ENCODE data around the gene TDRD1.

The TDRD1 gene

DNA sequence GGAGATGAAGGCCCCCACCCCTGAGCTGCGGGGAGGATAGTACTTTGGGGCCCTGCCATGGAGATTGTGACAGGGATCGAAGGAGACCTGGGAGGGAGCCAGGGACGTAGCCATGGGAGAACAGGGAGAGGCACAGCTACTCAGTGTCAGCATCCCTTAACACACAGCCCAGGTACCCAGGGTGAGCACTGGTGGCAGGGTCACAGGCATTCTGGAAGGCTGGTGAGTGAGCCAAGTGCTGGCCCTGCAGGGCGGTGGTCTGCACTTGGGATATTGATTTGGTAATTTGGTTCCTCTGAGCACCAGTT, 99.7 kb downstream of the TDRD1 start:
- H3K4me3 ChIP-seq (ENCODE audit: low read depth, low read length), result no peak overlapping the region
- no peak for DNase-seq (ENCODE audit: low read depth)
- TF ChIP-seq, protein P1, sequence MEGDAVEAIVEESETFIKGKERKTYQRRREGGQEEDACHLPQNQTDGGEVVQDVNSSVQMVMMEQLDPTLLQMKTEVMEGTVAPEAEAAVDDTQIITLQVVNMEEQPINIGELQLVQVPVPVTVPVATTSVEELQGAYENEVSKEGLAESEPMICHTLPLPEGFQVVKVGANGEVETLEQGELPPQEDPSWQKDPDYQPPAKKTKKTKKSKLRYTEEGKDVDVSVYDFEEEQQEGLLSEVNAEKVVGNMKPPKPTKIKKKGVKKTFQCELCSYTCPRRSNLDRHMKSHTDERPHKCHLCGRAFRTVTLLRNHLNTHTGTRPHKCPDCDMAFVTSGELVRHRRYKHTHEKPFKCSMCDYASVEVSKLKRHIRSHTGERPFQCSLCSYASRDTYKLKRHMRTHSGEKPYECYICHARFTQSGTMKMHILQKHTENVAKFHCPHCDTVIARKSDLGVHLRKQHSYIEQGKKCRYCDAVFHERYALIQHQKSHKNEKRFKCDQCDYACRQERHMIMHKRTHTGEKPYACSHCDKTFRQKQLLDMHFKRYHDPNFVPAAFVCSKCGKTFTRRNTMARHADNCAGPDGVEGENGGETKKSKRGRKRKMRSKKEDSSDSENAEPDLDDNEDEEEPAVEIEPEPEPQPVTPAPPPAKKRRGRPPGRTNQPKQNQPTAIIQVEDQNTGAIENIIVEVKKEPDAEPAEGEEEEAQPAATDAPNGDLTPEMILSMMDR (IDR thresholded peaks at IDR 0.05; ENCODE audit: insufficient read depth, low read depth, low read length, missing control alignments), result no peak

DNA sequence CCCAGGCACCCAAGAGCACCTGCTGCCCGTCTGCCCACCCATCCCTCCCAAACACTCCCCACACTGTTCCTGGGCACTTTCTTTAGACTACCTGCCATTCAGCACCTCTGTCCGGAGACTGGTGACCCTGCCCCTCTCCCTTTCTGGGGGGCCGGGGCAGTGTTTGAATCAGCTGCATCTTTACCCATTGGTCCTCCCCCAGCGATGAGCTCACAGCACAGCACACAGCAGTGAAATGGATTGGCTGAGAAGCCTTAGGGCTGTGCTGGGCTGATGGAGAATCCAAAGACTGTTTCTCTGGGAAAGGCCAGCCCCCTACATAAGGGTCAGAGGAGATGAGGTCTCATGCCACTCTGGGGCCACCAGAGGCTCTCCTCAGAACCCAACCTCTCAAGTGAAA, 100.1 kb downstream of the TDRD1 start:
- TF ChIP-seq, protein P1 (IDR thresholded peaks at IDR 0.05; ENCODE audit: insufficient read depth, low read depth, low read length, missing control alignments), result no peak
- H3K4me3 ChIP-seq (ENCODE audit: low read depth, low read length), result no peak overlapping the region
- DNase-seq (ENCODE audit: low read depth), result no peak

DNA sequence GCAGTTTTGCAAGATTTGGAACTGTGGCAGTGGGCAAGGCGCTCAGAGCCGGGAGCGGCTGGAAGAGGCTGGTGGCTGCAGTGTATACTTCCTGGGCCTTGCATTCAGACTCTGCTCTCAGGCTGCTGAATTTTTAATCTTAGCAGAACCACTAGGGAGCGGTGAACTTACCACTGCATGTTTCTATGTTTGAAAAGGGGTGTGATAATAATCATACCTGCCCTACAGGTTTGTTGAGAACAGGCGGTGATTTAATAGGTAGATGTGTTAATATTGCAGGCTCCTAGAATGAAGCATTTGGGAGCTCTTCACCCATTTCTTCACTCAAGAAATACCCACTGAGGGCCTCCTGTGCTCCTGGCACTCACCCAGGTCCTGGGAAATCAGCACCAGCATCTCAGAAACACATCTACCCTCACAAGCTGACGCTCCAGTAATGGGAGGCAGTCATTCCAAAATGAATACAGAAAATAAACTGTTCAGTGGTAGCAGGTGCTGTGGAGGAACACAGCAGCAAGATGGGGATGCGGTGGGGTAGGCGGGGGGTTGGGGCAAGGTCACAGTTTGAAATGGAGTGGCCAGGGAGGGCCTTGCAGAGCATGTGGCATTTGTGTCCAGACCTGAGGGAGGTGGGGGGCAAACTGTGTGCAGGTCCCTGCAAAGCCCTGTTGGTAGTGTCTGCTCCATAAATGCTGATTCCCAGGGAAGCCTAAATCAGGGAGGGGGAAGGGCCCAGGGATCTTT, 100.9 kb downstream of the TDRD1 start:
- TF ChIP-seq, protein P1 (IDR thresholded peaks at IDR 0.05; ENCODE audit: insufficient read depth, low read depth, low read length, missing control alignments), result no peak
- DNase-seq (ENCODE audit: low read depth), result no peak
- H3K4me3 ChIP-seq (ENCODE audit: low read depth, low read length), result no peak overlapping the region

DNA sequence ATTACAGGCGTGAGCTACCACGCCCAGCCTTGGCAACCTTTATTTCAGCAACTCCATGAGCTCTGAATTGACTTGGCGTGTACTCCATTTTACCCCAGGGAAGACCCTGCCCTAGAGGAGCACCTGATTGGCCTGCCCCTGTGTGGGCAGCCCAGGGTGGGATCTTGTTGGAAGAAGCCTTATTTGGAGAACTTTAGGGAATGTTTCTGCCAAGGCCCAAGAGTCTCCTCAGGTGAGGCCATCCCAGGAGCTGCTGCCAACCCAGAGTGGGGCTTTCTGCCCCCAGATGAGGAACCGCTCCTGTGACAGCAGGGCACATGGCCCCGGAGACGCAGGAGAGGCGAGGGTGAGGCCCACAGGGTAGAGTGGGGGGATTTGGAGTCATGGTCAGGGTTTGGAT, 101.9 kb downstream of the TDRD1 start:
- DNase-seq (ENCODE audit: low read depth), result no peak
- no peak overlapping the region for H3K4me3 ChIP-seq (ENCODE audit: low read depth, low read length)
- TF ChIP-seq, protein P1 (IDR thresholded peaks at IDR 0.05; ENCODE audit: insufficient read depth, low read depth, low read length, missing control alignments), result no peak

DNA sequence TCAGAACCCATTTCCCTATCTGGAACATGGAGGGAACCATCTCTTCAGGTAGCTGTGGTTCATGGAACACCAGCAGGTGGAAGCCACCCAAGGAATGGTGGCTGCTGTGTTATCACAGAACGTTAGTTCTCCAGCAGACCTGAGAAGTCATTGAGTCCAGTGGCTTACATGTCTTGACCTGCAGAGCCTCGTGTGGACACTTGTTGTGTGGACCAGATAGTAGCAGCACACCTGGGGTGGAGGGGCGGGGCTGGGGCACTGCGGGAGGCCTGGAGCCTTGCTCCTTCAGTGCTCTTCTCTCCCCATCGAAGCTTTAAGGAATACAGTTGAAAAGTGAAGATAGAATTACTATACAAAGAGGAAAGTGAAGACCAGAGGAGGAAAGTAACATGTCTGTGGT, 102.3 kb downstream of the TDRD1 start:
- DNase-seq (ENCODE audit: low read depth), result no peak
- TF ChIP-seq, protein P1 (IDR thresholded peaks at IDR 0.05; ENCODE audit: insufficient read depth, low read depth, low read length, missing control alignments), result no peak
- no peak overlapping the region for H3K4me3 ChIP-seq (ENCODE audit: low read depth, low read length)
